GM21825 (cell line): Measurements from ENCODE around the gene MYO16.

ENCODE experiments used
- ATAC-seq: cut with Tn5 transposase; IDR thresholded peaks from one replicate; pipeline ENCODE4 v1.9.1; 2021; ENCODE audit warnings: mild to moderate bottlenecking, moderate library complexity; ENCODE audit not compliant: unreplicated experiment

MYO16 gene

GRCh38 chr13:108662528-108662927, 33.1 kb downstream of the MYO16 start:
- no peak for ATAC-seq

GRCh38 chr13:108663710-108664109, 34.3 kb downstream of the MYO16 start:
- no peak for ATAC-seq

GRCh38 chr13:108667205-108667604, 37.8 kb downstream of the MYO16 start:
- no peak for ATAC-seq

GRCh38 chr13:108669381-108669780, 40.0 kb downstream of the MYO16 start:
- ATAC-seq, result no peak

- ATAC-seq, result no peak
Observed at GRCh38 chr13:108674346-108674745, 44.9 kb downstream of the MYO16 start.

- ATAC-seq, result no peak
Observed at GRCh38 chr13:108674771-108675170, 45.4 kb downstream of the MYO16 start.

GRCh38 chr13:108676620-108677019, 47.2 kb downstream of the MYO16 start:
- ATAC-seq, result no peak

GRCh38 chr13:108677806-108678205, 48.4 kb downstream of the MYO16 start:
- ATAC-seq, result no peak

- ATAC-seq, result no peak
Observed at GRCh38 chr13:108680011-108680410, 50.6 kb downstream of the MYO16 start.

- ATAC-seq, result no peak
Observed at GRCh38 chr13:108681986-108682575, 52.7 kb downstream of the MYO16 start.

GRCh38 chr13:108682714-108683113, 53.3 kb downstream of the MYO16 start:
- ATAC-seq, result no peak

- ATAC-seq, result no peak
Observed at GRCh38 chr13:108686027-108686426, 56.6 kb downstream of the MYO16 start.

- no peak for ATAC-seq
Observed at GRCh38 chr13:108690726-108691125, 61.3 kb downstream of the MYO16 start.

- no peak for ATAC-seq
Observed at GRCh38 chr13:108700422-108701170, 71.2 kb downstream of the MYO16 start.

- no peak for ATAC-seq
Observed at GRCh38 chr13:108702171-108702570, 72.8 kb downstream of the MYO16 start.

GRCh38 chr13:108705031-108705430, 75.6 kb downstream of the MYO16 start:
- no peak for ATAC-seq

- no peak for ATAC-seq
Observed at GRCh38 chr13:108707584-108707983, 78.2 kb downstream of the MYO16 start.

GRCh38 chr13:108708921-108709320, 79.5 kb downstream of the MYO16 start:
- no peak for ATAC-seq

GRCh38 chr13:108711386-108711785, 82.0 kb downstream of the MYO16 start:
- no peak for ATAC-seq

- ATAC-seq, result no peak
Observed at GRCh38 chr13:108725471-108725870, 96.1 kb downstream of the MYO16 start.

GRCh38 chr13:108728370-108728769, 99.0 kb downstream of the MYO16 start:
- ATAC-seq, result no peak

GRCh38 chr13:108733022-108733560, 103.7 kb downstream of the MYO16 start:
- no peak for ATAC-seq
